Suprapubic skin (tissue), 4 donors: ENCODE data around the gene TLCD4. TPM values are rescaled to one million over a fixed set of nuclear protein-coding genes. Genes with fewer than 3 reads are reported as not detected.
A peak's percentile ranks its signal among the peaks of the same experiment; 100 is the strongest.

Source experiments
- DNase-seq, 2 donors: peaks; one replicate each; pipeline ENCODE4 v3.0.0-alpha.2; 2019; ENCODE audit warnings: low spot score in 2 of 2
- H3K27ac ChIP-seq: fragments of 200-600 bp; sonication (generic); one replicate; pipeline ENCODE4 v1.5.1; 2019
- H3K27me3 ChIP-seq: fragments of 200-600 bp; sonication (generic); one replicate; pipeline ENCODE4 v1.5.1; 2019
- H3K36me3 ChIP-seq: fragments of 200-600 bp; sonication (generic); one replicate; pipeline ENCODE4 v1.5.1; 2019
- H3K4me1 ChIP-seq: fragments of 200-600 bp; sonication (generic); one replicate; pipeline ENCODE4 v1.5.1; 2019
- H3K4me3 ChIP-seq: fragments of 200-600 bp; sonication (generic); one replicate; pipeline ENCODE4 v1.5.1; 2019; ENCODE audit warnings: mild to moderate bottlenecking
- H3K9me3 ChIP-seq: fragments of 200-600 bp; sonication (generic); one replicate; pipeline ENCODE4 v1.5.1; 2019
- CTCF ChIP-seq, 2 donors: fragments of 200-600 bp in 1 of 2; fragments of 450-650 bp in 1 of 2; sonication (generic) in 1 of 2; IDR thresholded peaks; one replicate each; pipeline ENCODE4 v1.5.1; 2016 to 2019; ENCODE audit warnings: antibody characterized with exemption in 2 of 2, mild to moderate bottlenecking in 1 of 2, moderate library complexity in 1 of 2
- EP300 ChIP-seq: sonication (generic); formaldehyde crosslinking; IDR thresholded peaks from one replicate; pipeline ENCODE4 v1.6.1; 2017; ENCODE audit warnings: antibody characterized with exemption
- POLR2A ChIP-seq, 2 donors: fragments of 450-650 bp; IDR thresholded peaks; one replicate each; pipeline ENCODE4 v1.6.1; 2017; ENCODE audit warnings: antibody characterized with exemption in 2 of 2, mild to moderate bottlenecking in 2 of 2, moderate library complexity in 2 of 2
- POLR2AphosphoS5 ChIP-seq, 3 donors: sonication (generic); formaldehyde crosslinking; IDR thresholded peaks; one replicate each; pipeline ENCODE4 v1.6.1; 2017; ENCODE audit warnings: antibody characterized with exemption in 3 of 3
- WGBS: methylation state at CpG from one replicate; pipeline ENCODE4 v1.1.5; 2018; 5-methylcytosine and 5-hydroxymethylcytosine counted together
- total RNA-seq, 4 donors: library from RNA; depleted of rRNA; stranded (reverse); fragments of >200 nt; gene quantifications; one replicate each; pipeline ENCODE4 v1.1.0, GENCODE V29; 2016

TLCD4 gene
- total RNA-seq, 4 donors from 2014 or later, result 5.5 to 6.2 (median 5.9) TPM

GRCh38 chr1:95072117-95072516, 45.0 kb upstream of the TLCD4 start:
- peaks cover 18% of the 10 kb centered on the region for H3K4me1 ChIP-seq
- no peaks in the 10 kb centered on the region for H3K9me3 ChIP-seq
- no peak for DNase-seq
- H3K27ac ChIP-seq, result peak overlapping the region; percentile 88
- peak overlapping the region; percentile 61 for H3K4me3 ChIP-seq
- H3K27me3 ChIP-seq, result peaks cover 2% of the 10 kb centered on the region
- no peaks in the 10 kb centered on the region for H3K36me3 ChIP-seq
- 10% methylated on average over 7 of the region's 7 CpGs for WGBS
- TF ChIP-seq POLR2A (IDR thresholded peaks at IDR 0.05) (no peak), EP300 (no peak), POLR2AphosphoS5 (IDR thresholded peaks at IDR 0.05) (no peak), CTCF (IDR thresholded peaks at IDR 0.05) (no peak)

GRCh38 chr1:95072532-95073419, 44.4 kb upstream of the TLCD4 start, which contains the start of gene ALG14:
TSS of gene ALG14 (minus strand) at chr1:95072951. CDS start at chr1:95072898, 53 bp downstream.
- TF ChIP-seq POLR2A (IDR thresholded peaks at IDR 0.05) (peak in 1 of 2 donors; percentile 44), CTCF (IDR thresholded peaks at IDR 0.05) (no peak), POLR2AphosphoS5 (IDR thresholded peaks at IDR 0.05) (peak in 2 of 3 donors; percentile 65 to 98), EP300 (no peak)
- H3K4me3 ChIP-seq, result peak within 1 kb of the TSS; percentile 61
- no peaks in the 10 kb centered on the region for H3K9me3 ChIP-seq
- DNase-seq, result peak; percentile 95 to 96
- H3K36me3 ChIP-seq, result no peaks in the 10 kb centered on the region
- peaks cover 18% of the 10 kb centered on the region for H3K4me1 ChIP-seq
- whole genome bisulfite sequencing, result under 1% methylated on average over 32 of the region's 53 CpGs
- H3K27ac ChIP-seq, result peak within 1 kb of the TSS; percentile 88
- H3K27me3 ChIP-seq, result peaks cover 2% of the 10 kb centered on the region

GRCh38 chr1:95073446-95073845, 43.7 kb upstream of the TLCD4 start:
- DNase-seq, result no peak
- no peaks in the 10 kb centered on the region for H3K36me3 ChIP-seq
- H3K27ac ChIP-seq, result peak overlapping the region; percentile 88
- H3K27me3 ChIP-seq, result peaks cover 2% of the 10 kb centered on the region
- WGBS, result 24% methylated on average over 3 of the region's 3 CpGs
- TF ChIP-seq POLR2AphosphoS5 (IDR thresholded peaks at IDR 0.05), result no peak
- no peak for TF ChIP-seq EP300
- TF ChIP-seq POLR2A (IDR thresholded peaks at IDR 0.05), result no peak
- no peak for TF ChIP-seq CTCF (IDR thresholded peaks at IDR 0.05)
- no peaks in the 10 kb centered on the region for H3K9me3 ChIP-seq
- H3K4me1 ChIP-seq, result peaks cover 18% of the 10 kb centered on the region
- peak overlapping the region; percentile 61 for H3K4me3 ChIP-seq

- H3K4me1 ChIP-seq, result peaks cover 18% of the 10 kb centered on the region
- no peak for TF ChIP-seq POLR2A (IDR thresholded peaks at IDR 0.05)
- TF ChIP-seq EP300, result no peak
- no peak for TF ChIP-seq CTCF (IDR thresholded peaks at IDR 0.05)
- TF ChIP-seq POLR2AphosphoS5 (IDR thresholded peaks at IDR 0.05), result no peak
Measured at GRCh38 chr1:95076034-95076433, 41.1 kb upstream of the TLCD4 start.

GRCh38 chr1:95080446-95080845, 36.7 kb upstream of the TLCD4 start:
- Histone ChIP-seq H3K36me3 (no peaks in the 10 kb centered on the region), H3K4me3 (no peak overlapping the region), H3K4me1 (no peaks in the 10 kb centered on the region), H3K27ac (no peak overlapping the region), H3K9me3 (no peaks in the 10 kb centered on the region), H3K27me3 (peaks cover 2% of the 10 kb centered on the region)
- no peak for TF ChIP-seq POLR2A (IDR thresholded peaks at IDR 0.05)
- DNase-seq, result no peak
- 79% methylated on average over 1 of the region's 1 CpG for WGBS

More at GRCh38 chr1:95076034-95076433, 41.1 kb upstream of the TLCD4 start:
- peaks cover 2% of the 10 kb centered on the region for H3K27me3 ChIP-seq
- no peak overlapping the region for H3K27ac ChIP-seq
- H3K9me3 ChIP-seq, result no peaks in the 10 kb centered on the region
- no peak for DNase-seq
- no peak overlapping the region for H3K4me3 ChIP-seq
- H3K36me3 ChIP-seq, result no peaks in the 10 kb centered on the region
